ENCODE data around the gene PCGF1. TPM values are rescaled to one million over a fixed set of nuclear protein-coding genes. Genes with fewer than 3 reads are reported as not detected.
A peak's percentile ranks its signal among the peaks of the same experiment; 100 is the strongest.

PCGF1 gene
- 8.1 and 11.0 TPM in 2 replicates for total RNA-seq

DNA sequence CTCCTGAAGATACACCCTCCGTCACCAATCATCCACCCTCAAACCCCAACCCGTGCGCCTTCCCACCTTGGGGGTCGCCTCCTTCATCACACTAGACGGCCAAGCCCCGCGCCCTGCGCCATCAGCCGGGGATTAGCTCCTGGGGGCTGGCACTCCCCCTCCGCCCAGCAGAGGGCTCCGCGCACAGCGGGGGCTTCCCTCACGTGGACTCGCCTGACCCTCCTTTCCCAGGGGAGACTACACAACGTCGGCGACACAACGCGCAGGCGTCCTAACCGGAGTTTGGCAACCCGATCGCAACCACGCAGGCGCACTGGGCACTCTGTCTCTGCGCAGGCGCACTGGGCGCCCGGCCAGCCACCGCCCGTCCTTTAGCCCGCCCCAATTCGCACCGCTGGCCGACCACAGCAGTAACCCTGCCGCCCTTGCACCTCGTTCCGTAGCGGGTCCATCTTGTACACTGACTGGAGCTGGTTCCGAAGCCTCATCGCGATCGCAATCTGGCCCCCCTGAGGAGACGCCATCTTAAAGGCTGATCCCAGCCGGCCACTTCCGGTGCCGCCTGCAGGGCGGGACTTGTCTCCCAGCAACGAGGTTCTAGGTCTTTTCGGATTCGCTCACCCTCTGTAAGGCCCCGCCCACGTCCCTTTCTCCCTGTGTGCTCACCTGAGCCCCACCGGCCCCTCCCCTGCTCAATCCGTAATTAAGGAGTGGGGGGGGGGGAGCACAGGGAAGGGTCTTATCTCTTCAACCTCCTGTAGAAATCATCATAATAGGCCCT lies at the start of gene PCGF1:
TSS of gene PCGF1 (minus strand) at position 551 of the 781 bp plus-strand sequence. CDS start at position 524, 27 bp downstream.
- DNase-seq (ENCODE audit: low read depth in 2 of 2) = peak; percentile 94 to 97

- DNase-seq (ENCODE audit: low read depth in 2 of 2) = no peak
Measured at GRCh38 chr2:74556831-74557370, 49.4 kb upstream of the PCGF1 start.

GRCh38 chr2:74556159-74556558 lies 48.7 kb upstream of the PCGF1 start:
- no peak for DNase-seq (ENCODE audit: low read depth in 2 of 2)

- DNase-seq (ENCODE audit: low read depth in 2 of 2) = no peak
Measured at GRCh38 chr2:74555610-74556103, 48.2 kb upstream of the PCGF1 start.

GRCh38 chr2:74554820-74555531 lies 47.5 kb upstream of the PCGF1 start:
- DNase-seq (ENCODE audit: low read depth in 2 of 2) = peak in 1 of 2 donors; percentile 41

- peak; percentile 54 to 74 for DNase-seq (ENCODE audit: low read depth in 2 of 2)
Measured at GRCh38 chr2:74553892-74554819, 46.7 kb upstream of the PCGF1 start, which contains the start of the genes DOK1 and LOXL3. Gene DOK1, plus strand, starts transcription at chr2:74554720. Its CDS starts 35 bp downstream, at chr2:74554755. Gene LOXL3, minus strand, starts transcription at chr2:74553942. Its CDS starts 1,308 bp downstream, at chr2:74552634.

GRCh38 chr2:74552914-74553811 lies 45.7 kb upstream of the PCGF1 start:
- DNase-seq (ENCODE audit: low read depth in 2 of 2) = no peak

DNA sequence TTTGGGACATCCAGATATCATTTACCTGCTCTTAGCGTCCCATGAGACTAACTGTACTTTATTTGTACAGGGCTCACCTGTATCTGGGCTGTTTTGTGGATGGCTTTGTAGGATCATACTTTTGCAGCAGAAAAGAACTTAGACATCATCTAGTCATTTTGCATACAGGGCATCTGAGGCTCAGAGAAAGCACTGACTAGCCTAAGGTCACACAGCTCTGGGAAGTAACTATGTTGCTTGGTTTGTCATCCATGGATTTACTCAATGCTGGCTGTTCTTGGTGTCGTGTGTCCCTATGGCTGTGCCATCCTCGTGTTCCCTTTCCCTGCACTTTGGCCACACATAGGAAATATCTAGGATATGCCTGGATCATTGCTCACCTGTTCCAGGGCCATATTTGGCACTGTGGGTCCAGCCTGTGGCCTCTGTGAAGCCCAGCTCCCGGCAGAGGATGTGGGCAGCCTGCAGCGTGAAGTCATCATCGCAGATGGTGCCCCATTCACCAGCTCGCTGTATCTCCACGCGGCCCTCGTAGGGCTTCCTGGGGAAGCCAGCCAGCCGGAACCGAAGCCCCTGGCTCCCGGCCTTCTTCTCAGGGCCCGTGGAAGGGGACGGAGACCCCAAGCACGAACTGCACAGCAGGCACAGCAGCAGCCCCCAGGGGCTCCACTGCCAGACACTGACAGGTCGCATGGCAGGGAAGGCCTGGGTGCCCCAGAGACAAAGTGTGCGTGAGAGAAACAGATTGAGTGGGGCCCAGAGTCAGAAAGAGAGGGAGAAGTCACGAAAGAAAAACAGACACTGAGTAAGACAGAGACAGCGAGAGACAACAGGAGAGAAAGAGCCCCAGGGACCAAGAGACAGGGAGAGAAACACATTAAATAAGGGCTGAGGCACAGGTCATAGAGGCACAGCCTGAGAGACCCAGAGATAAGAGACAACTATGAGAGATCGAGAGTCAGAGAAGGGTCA lies 44.7 kb upstream of the PCGF1 start:
- no peak for DNase-seq (ENCODE audit: low read depth in 2 of 2)

GRCh38 chr2:74551530-74551929 lies 44.0 kb upstream of the PCGF1 start:
- no peak for DNase-seq (ENCODE audit: low read depth in 2 of 2)

DNA sequence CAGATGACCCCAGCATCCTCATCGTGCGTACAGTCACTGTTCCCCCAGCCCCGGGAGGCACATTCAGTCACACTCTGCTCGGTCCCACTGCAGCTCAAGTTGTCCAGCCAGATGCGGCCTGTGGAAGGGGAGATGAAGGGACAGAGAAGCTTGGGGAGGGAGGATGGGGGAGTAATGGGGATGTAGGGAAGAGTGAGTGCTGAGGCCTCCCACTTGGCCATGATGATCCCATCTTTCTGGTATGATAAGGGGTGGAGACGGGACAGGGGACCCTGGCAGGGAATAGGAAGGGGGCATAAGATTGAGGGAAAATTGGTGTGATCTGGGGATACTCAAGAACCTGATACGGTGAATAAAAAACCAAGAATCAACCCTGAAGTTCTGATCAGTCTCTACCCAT lies 42.7 kb upstream of the PCGF1 start:
- DNase-seq (ENCODE audit: low read depth in 2 of 2) = no peak

GRCh38 chr2:74548900-74549826 lies 41.7 kb upstream of the PCGF1 start:
- DNase-seq (ENCODE audit: low read depth in 2 of 2) = peak in 1 of 2 donors; percentile 53

DNA sequence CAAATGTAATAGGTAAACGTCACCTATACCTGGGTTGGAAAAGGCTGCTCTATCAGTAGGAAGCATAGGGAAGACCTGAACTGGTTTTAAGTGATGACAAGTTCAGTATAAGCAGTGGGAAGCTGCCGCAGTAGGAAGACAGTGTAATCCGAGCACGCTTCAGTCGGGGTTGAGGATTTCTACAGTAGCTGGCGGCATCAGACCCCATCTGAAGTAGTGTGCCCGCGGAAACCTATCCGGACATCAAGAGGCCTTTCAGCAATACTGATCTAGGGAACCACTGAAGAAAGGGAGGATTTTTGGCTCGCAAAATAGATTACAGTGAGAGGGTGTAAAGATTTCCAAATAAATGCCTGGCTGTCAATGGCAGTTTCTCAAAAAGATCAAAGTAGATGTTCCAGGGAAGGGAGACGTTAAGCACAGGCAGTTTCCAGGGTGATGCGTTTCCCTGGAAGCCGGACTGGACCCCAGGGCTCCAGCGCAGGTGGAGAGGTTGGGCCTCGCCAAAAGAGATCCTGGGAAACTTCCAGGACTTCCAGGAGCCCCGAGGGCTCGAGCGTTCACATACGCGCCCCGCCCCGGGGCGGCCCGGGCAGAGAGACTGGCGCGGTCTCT lies 40.9 kb upstream of the PCGF1 start:
- DNase-seq (ENCODE audit: low read depth in 2 of 2) = no peak

DNA sequence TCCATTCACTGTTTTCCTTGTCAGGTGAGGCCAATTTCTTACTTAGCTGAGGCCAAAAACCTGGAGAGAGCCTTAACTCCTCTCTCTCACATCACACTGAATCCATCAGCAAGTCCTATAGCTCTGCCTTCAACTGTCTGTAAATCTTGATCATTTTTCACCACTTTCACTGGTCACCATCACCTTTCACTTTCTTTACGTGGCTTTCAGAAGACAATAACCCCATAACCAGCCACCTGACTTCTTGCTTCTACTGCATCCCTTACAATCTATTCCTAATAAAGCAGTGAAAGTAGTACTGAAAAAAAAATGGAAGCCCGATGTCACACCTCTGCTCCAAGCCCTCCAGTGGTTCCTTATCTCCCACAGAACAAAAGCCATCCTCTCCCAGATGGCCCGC lies 38.5 kb upstream of the PCGF1 start:
- no peak for DNase-seq (ENCODE audit: low read depth in 2 of 2)

DNA sequence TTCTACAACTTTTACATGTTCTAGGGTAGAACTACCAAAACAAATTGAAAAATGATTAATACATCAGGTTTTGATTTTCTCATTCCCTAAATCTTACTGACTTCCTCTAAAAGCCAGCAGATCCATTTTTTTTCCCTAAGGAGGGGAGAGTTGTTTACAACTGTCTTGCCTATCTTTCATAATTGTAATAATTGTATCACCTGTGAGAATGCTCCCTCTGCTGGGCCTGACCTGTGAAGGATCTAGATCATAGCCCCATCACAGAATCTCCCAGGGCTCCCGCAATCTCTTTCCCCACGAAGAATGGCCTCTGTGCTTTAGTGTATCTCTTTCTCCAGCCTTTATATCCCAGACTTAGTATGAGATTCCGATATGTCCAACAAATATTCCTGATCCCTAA lies 37.1 kb upstream of the PCGF1 start:
- DNase-seq (ENCODE audit: low read depth in 2 of 2) = no peak

GRCh38 chr2:74542978-74543377 lies 35.5 kb upstream of the PCGF1 start:
- no peak for DNase-seq (ENCODE audit: low read depth in 2 of 2)

- no peak for DNase-seq (ENCODE audit: low read depth in 2 of 2)
Measured at GRCh38 chr2:74540291-74540690, 32.8 kb upstream of the PCGF1 start.

GRCh38 chr2:74538881-74539339 lies 31.4 kb upstream of the PCGF1 start:
- no peak for DNase-seq (ENCODE audit: low read depth in 2 of 2)
